OCI-LY1 (cell line): ENCODE measurements around the gene KDM6B.

Source experiments
- CTCF ChIP-seq: fragments of 200-600 bp; sonication (generic), shearing (Covaris generic); IDR thresholded peaks from 2 replicates; pipeline ENCODE4 v1.5.1; 2017; ENCODE audit warnings: mild to moderate bottlenecking, antibody characterized with exemption, low read length, moderate library complexity, mixed read lengths
- EZH2 ChIP-seq: fragments of 200-600 bp; sonication (generic), shearing (Covaris generic); IDR thresholded peaks from 2 replicates; pipeline ENCODE4 v1.8.0; 2017; ENCODE audit warnings: borderline replicate concordance, mixed run types, mild to moderate bottlenecking, antibody characterized with exemption, low read length, moderate library complexity, mixed read lengths

GRCh38 chr17:7864995-7865650 is 31.1 kb downstream of the KDM6B start:
- no peak for TF ChIP-seq EZH2
- no peak for TF ChIP-seq CTCF
